A673 (cell line): ENCODE results near the gene SPATA9. TPM values are rescaled to one million over a fixed set of nuclear protein-coding genes. Genes with fewer than 3 reads are reported as not detected.

Experiments used
- BruUV-seq: library from RNA; stranded (reverse); fragments of 400-500 nt; replicated peaks from 2 replicates; lab custom pipeline; 2021; lab: Mats Ljungman, UMichigan
- CTCF ChIA-PET: fragments of 300-600 bp; sonication (Branson Sonifier 250); formaldehyde crosslinking; loops from one replicate; lab custom pipeline; 2022; ENCODE audit warnings: antibody characterized with exemption; lab: Charles Lee
- POLR2A ChIA-PET: fragments of 300-600 bp; sonication (Branson Sonifier 250); formaldehyde crosslinking; loops from one replicate; lab custom pipeline; 2022; ENCODE audit warnings: antibody characterized with exemption; ENCODE audit not compliant: low non-redundant PET; lab: Charles Lee
- DNase-seq: peaks from one replicate; pipeline ENCODE4 v3.0.0-alpha.2; 2015; ENCODE audit warnings: low spot score
- H3K27ac ChIP-seq: fragments of 200-600 bp; sonication (generic); 2 replicates; pipeline ENCODE4 v1.5.1; 2016; ENCODE audit warnings: mixed run types, low read depth, mild to moderate bottlenecking, mixed read lengths, antibody characterized with exemption, low read length; ENCODE audit not compliant: poor library complexity, severe bottlenecking
- H3K27me3 ChIP-seq: fragments of 200-600 bp; sonication (generic); replicated peaks from 2 replicates; pipeline ENCODE4 v1.6.1; 2017; ENCODE audit warnings: mixed run types, low read depth, mild to moderate bottlenecking, mixed read lengths, antibody characterized with exemption, low read length; ENCODE audit not compliant: insufficient read depth, poor library complexity
- H3K36me3 ChIP-seq: fragments of 200-600 bp; sonication (generic); 2 replicates; pipeline ENCODE4 v1.6.1; 2016; ENCODE audit warnings: mixed run types, mild to moderate bottlenecking, mixed read lengths, antibody characterized with exemption, low read length; ENCODE audit not compliant: insufficient read depth, poor library complexity, severe bottlenecking
- H3K4me1 ChIP-seq: fragments of 200-600 bp; sonication (generic); 2 replicates; pipeline ENCODE4 v1.6.1; 2017; ENCODE audit warnings: mixed run types, mild to moderate bottlenecking, mixed read lengths, antibody characterized with exemption, low read length; ENCODE audit not compliant: insufficient read depth, poor library complexity, severe bottlenecking
- H3K4me3 ChIP-seq: fragments of 200-600 bp; sonication (generic); 2 replicates; pipeline ENCODE4 v1.5.1; 2016; ENCODE audit warnings: low read depth, mixed run types, mild to moderate bottlenecking, mixed read lengths, low read length; ENCODE audit not compliant: poor library complexity, severe bottlenecking
- H3K9me3 ChIP-seq: fragments of 200-600 bp; sonication (generic); 2 replicates; pipeline ENCODE4 v1.6.1; 2016; ENCODE audit warnings: mixed run types, low read depth, mild to moderate bottlenecking, mixed read lengths, antibody characterized with exemption, low read length; ENCODE audit not compliant: poor library complexity, severe bottlenecking
- CTCF ChIP-seq: fragments of 300-800, 200-600 bp; sonication (generic); conservative IDR thresholded peaks from 2 replicates; pipeline ENCODE4 v1.5.1; 2017; ENCODE audit warnings: low read depth, mild to moderate bottlenecking, antibody characterized with exemption, low read length, moderate library complexity, mixed read lengths
- EZH2 ChIP-seq: fragments of 200-600 bp; sonication (generic); IDR thresholded peaks from 2 replicates; pipeline ENCODE4 v1.6.1; 2017; ENCODE audit warnings: borderline replicate concordance, low read depth, mild to moderate bottlenecking, mixed read lengths, antibody characterized with exemption, low read length; ENCODE audit not compliant: poor library complexity, severe bottlenecking
- intact Hi-C: fragments of 100-400 bp; cut with micrococcal nuclease; formaldehyde crosslinking; loops from one replicate; pipeline ENCODE4 v1.10.0; 2022; ENCODE audit not compliant: unreplicated experiment
- total RNA-seq: library from RNA; stranded (reverse); gene quantifications from 2 replicates; pipeline ENCODE4 v1.2.3, GENCODE V29; 2021

The SPATA9 gene
- total RNA-seq, 1 experiment from 2014 or later, result not detected

- Histone ChIP-seq H3K4me1 (no peaks in the 10 kb centered on the region), H3K27ac (no peak overlapping the region), H3K27me3 (no peaks in the 10 kb centered on the region), H3K9me3 (no peaks in the 10 kb centered on the region), H3K36me3 (no peaks in the 10 kb centered on the region), H3K4me3 (no peak overlapping the region)
- intact Hi-C loops, result no loop called here
- no peak for TF ChIP-seq CTCF
- no peak for TF ChIP-seq EZH2
- ChIA-PET CTCF (no interaction called here), POLR2A (no interaction called here)
- no peak for DNase-seq
- no TSS peak for BruUV-seq
Observed at GRCh38 chr5:95668728-95669127, 14.1 kb downstream of the SPATA9 start.

GRCh38 chr5:95668216-95668615, 14.6 kb downstream of the SPATA9 start:
- POLR2A ChIA-PET, result no interaction called here
- Histone ChIP-seq H3K4me3 (no peak overlapping the region), H3K27ac (no peak overlapping the region), H3K27me3 (no peaks in the 10 kb centered on the region), H3K4me1 (no peaks in the 10 kb centered on the region), H3K36me3 (no peaks in the 10 kb centered on the region), H3K9me3 (no peaks in the 10 kb centered on the region)
- intact Hi-C loops, result no loop called here
- DNase-seq, result no peak
- BruUV-seq, result no TSS peak
- TF ChIP-seq EZH2 (no peak), CTCF (no peak)
- CTCF ChIA-PET, result no interaction called here

- H3K9me3 ChIP-seq, result no peaks in the 10 kb centered on the region
- intact Hi-C loops, result no loop called here
- CTCF ChIA-PET, result no interaction called here
- H3K4me1 ChIP-seq, result no peaks in the 10 kb centered on the region
- no peak overlapping the region for H3K4me3 ChIP-seq
- POLR2A ChIA-PET, result no interaction called here
- H3K36me3 ChIP-seq, result no peaks in the 10 kb centered on the region
- no peak overlapping the region for H3K27ac ChIP-seq
- no peaks in the 10 kb centered on the region for H3K27me3 ChIP-seq
- no TSS peak for BruUV-seq
- TF ChIP-seq EZH2, result no peak
- TF ChIP-seq CTCF, result no peak
- DNase-seq, result no peak
Observed at GRCh38 chr5:95667678-95668077, 15.1 kb downstream of the SPATA9 start.
